Ovary (tissue), 9 donors: ENCODE data around the gene IFIT1. TPM values are rescaled to one million over a fixed set of nuclear protein-coding genes. Genes with fewer than 3 reads are reported as not detected.

ENCODE experiments used
- DNase-seq, 5 donors: peaks; one replicate each; pipeline ENCODE4 v3.0.0-alpha.2; 2019 to 2020
- H3K27ac ChIP-seq, 2 donors: fragments of 200-600 bp; one replicate each; pipeline versions ENCODE4 v1.5.1 to v1.8.0; 2019 to 2022
- H3K27me3 ChIP-seq: fragments of 200-600 bp; one replicate; pipeline ENCODE4 v1.8.0; 2022
- H3K36me3 ChIP-seq: fragments of 200-600 bp; sonication (generic); one replicate; pipeline ENCODE4 v1.5.1; 2019
- H3K4me1 ChIP-seq: one replicate; pipeline ENCODE4 v1.8.1; 2013; ENCODE audit warnings: mild to moderate bottlenecking, moderate library complexity; ENCODE audit not compliant: insufficient read depth
- H3K4me3 ChIP-seq: fragments of 200-600 bp; sonication (generic); one replicate; pipeline ENCODE4 v1.5.1; 2017
- H3K9me3 ChIP-seq, 2 donors: fragments of 200-600 bp in 1 of 2; sonication (generic) in 1 of 2; one replicate each; pipeline versions ENCODE4 v1.5.1 to v1.8.1; 2013 to 2019; ENCODE audit warnings: mild to moderate bottlenecking in 1 of 2, moderate library complexity in 1 of 2
- CTCF ChIP-seq, 3 donors: fragments of 450-650 bp in 2 of 3; fragments of 200-600 bp in 1 of 3; IDR thresholded peaks; one replicate each; pipeline versions ENCODE4 v1.5.1 to v1.8.0; 2016 to 2022; ENCODE audit warnings: antibody characterized with exemption in 3 of 3, mild to moderate bottlenecking in 1 of 3
- EP300 ChIP-seq: sonication (generic); formaldehyde crosslinking; IDR thresholded peaks from one replicate; pipeline ENCODE4 v1.6.1; 2017; ENCODE audit warnings: antibody characterized with exemption
- POLR2A ChIP-seq: fragments of 450-650 bp; IDR thresholded peaks from one replicate; pipeline ENCODE4 v1.6.1; 2017; ENCODE audit warnings: antibody characterized with exemption, mild to moderate bottlenecking, moderate library complexity
- WGBS, 3 donors: extraction: QIAGEN DNeasy Blood & Tissue Kit in 1 of 3; methylation state at CpG; one replicate each; pipeline versions ENCODE4 v1.1.5 to v1.1.7; 2013 to 2017; 5-methylcytosine and 5-hydroxymethylcytosine counted together
- intact Hi-C, 4 donors: fragments of 100-400 bp; cut with DNase I; formaldehyde crosslinking; loops; one replicate each; pipeline versions ENCODE4 v1.11.0 to v1.15.1; 2022 to 2023
- polyA plus RNA-seq, 2 donors: library from polyadenylated mRNA; stranded (reverse); fragments of 200-250 nt in 1 of 2; fragments of 350-450 nt in 1 of 2; fragmentation: Illumina TruSeq in 1 of 2; extraction: RNeasy Lipid Tissue Mini Kit (QIAGEN cat#74804) in 1 of 2; gene quantifications; one replicate each; pipeline ENCODE4 v1.2.3, GENCODE V29; 2013 to 2014
- total RNA-seq, 7 donors: library from RNA; depleted of rRNA in 2 of 7; stranded (reverse); fragments of >200 nt in 2 of 7; fragmentation: NEBNext Ultra II Directional in 3 of 7; extraction: Animal tissue kit (Norgen Biotek cat#: 25700) in 3 of 7; gene quantifications; one replicate each; pipeline versions ENCODE4 v1.1.0 to v1.2.4, GENCODE V29; 2016 to 2023
- donor health status: DM: no; HTN: no; CAD: no; lungs with moderate emphysema.
- donor health status: DM: no; HTN: no; CAD: no.
- donor health status: Bipolar disorder and iron deficiency.
- donor health status: DM: yes; HTN: yes; CAD: no.
- donor health status: DM: no; HTN: no; CAD: no.
- donor health status: DM: yes; HTN: yes; CAD: no.

IFIT1 gene
- total and polyA plus RNA-seq, 9 donors = 6.4 to 56.2 (median 12.3) TPM

- no peak for TF ChIP-seq EP300
- TF ChIP-seq POLR2A = no peak
- TF ChIP-seq CTCF (IDR thresholded peaks at IDR 0.05) = no peak
- intact Hi-C loops = loop anchor here (2.0 to 5.0 kb wide), 3 partner anchors 130 to 135 kb away; no protein-coding TSS in a partner anchor
- Histone ChIP-seq H3K4me3 (no peak overlapping the region), H3K27ac (no peak overlapping the region), H3K36me3 (no peaks in the 10 kb centered on the region), H3K27me3 (no peaks in the 10 kb centered on the region), H3K4me1 (no peaks in the 10 kb centered on the region), H3K9me3 (no peaks in the 10 kb centered on the region)
- 81 to 85% (median 82%) methylated on average over 4 of the region's 4 CpGs for WGBS, 3 donors
- no peak for DNase-seq
Observed at GRCh38 chr10:89427629-89428028, 35.2 kb downstream of the IFIT1 start.

- intact Hi-C loops = loop anchor here in 3 of 4 donors (5.0 kb wide), 2 partner anchors 128 to 133 kb away; no protein-coding TSS in a partner anchor
- Histone ChIP-seq H3K4me3 (no peak overlapping the region), H3K36me3 (no peaks in the 10 kb centered on the region), H3K27ac (no peak overlapping the region), H3K27me3 (no peaks in the 10 kb centered on the region), H3K4me1 (no peaks in the 10 kb centered on the region), H3K9me3 (no peaks in the 10 kb centered on the region)
- TF ChIP-seq CTCF (IDR thresholded peaks at IDR 0.05) = no peak
- DNase-seq = no peak
- WGBS, 3 donors = 50 to 57% (median 54%) methylated on average over 1 of the region's 1 CpG
Observed at GRCh38 chr10:89428877-89429276, 36.5 kb downstream of the IFIT1 start.

GRCh38 chr10:89431977-89432376, 39.6 kb downstream of the IFIT1 start:
- H3K4me3 ChIP-seq = no peak overlapping the region
- TF ChIP-seq EP300 (no peak), CTCF (IDR thresholded peaks at IDR 0.05) (no peak), POLR2A (no peak)
- no peak overlapping the region for H3K27ac ChIP-seq
- intact Hi-C loops = loop anchor here in 2 of 4 donors (5.0 to 10.0 kb wide), 2 partner anchors 270 to 273 kb away; partner anchors contain the start of gene KIF20B (in 2 of the 2)
- no peaks in the 10 kb centered on the region for H3K27me3 ChIP-seq
- DNase-seq = no peak
- no peaks in the 10 kb centered on the region for H3K36me3 ChIP-seq
- H3K9me3 ChIP-seq = no peaks in the 10 kb centered on the region
- no peaks in the 10 kb centered on the region for H3K4me1 ChIP-seq
- 43 to 50% (median 49%) methylated on average over 3 of the region's 3 CpGs for WGBS, 3 donors

GRCh38 chr10:89438525-89438924, 46.1 kb downstream of the IFIT1 start:
- H3K4me1 ChIP-seq = no peaks in the 10 kb centered on the region
- no peak for DNase-seq
- no peak for TF ChIP-seq EP300
- TF ChIP-seq CTCF (IDR thresholded peaks at IDR 0.05) = no peak
- no peak for TF ChIP-seq POLR2A
- H3K4me3 ChIP-seq = no peak overlapping the region
- WGBS, 3 donors = 90 to 97% (median 93%) methylated on average over 4 of the region's 4 CpGs
- no peaks in the 10 kb centered on the region for H3K36me3 ChIP-seq
- H3K27me3 ChIP-seq = no peaks in the 10 kb centered on the region
- intact Hi-C loops = loop anchor here in 1 of 4 donors (10.0 kb wide), 1 partner anchor 266 kb away; the partner anchor contains the start of gene KIF20B
- no peak overlapping the region for H3K27ac ChIP-seq
- no peaks in the 10 kb centered on the region for H3K9me3 ChIP-seq
